Vagina (tissue), 2 donors: ENCODE results near the gene DNAJB8. TPM values are rescaled to one million over a fixed set of nuclear protein-coding genes. Genes with fewer than 3 reads are reported as not detected.
A peak's percentile ranks its signal among the peaks of the same experiment; 100 is the strongest.

Source experiments
- DNase-seq, 2 donors: peaks; one replicate each; pipeline ENCODE4 v3.0.0-alpha.2; 2017; ENCODE audit errors: extremely low spot score in 2 of 2
- H3K27ac ChIP-seq: fragments of 200-600 bp; sonication (generic); one replicate; pipeline ENCODE4 v1.5.1; 2019
- H3K27me3 ChIP-seq: fragments of 200-600 bp; sonication (generic); one replicate; pipeline ENCODE4 v1.5.1; 2019
- H3K36me3 ChIP-seq, 2 donors: fragments of 200-600 bp; sonication (generic); one replicate each; pipeline ENCODE4 v1.5.1; 2017 to 2019
- H3K4me1 ChIP-seq: fragments of 200-600 bp; sonication (generic); one replicate; pipeline ENCODE4 v1.5.1; 2019
- H3K4me3 ChIP-seq, 2 donors: fragments of 200-600 bp; sonication (generic); 1 replicate in 1 of 2; 2 replicates in 1 of 2; pipeline ENCODE4 v1.5.1; 2016 to 2019
- H3K9me3 ChIP-seq: fragments of 200-600 bp; sonication (generic); one replicate; pipeline ENCODE4 v1.5.1; 2019
- CTCF ChIP-seq, 3 experiments: fragments of 450-650 bp in 2 of 3; fragments of 200-600 bp in 1 of 3; sonication (generic) in 1 of 3; IDR thresholded peaks; one replicate each; pipeline ENCODE4 v1.5.1; 2017 to 2019; ENCODE audit warnings: antibody characterized with exemption in 3 of 3, mild to moderate bottlenecking in 2 of 3, moderate library complexity in 2 of 3
- POLR2A ChIP-seq, 2 donors: fragments of 450-650 bp; IDR thresholded peaks; one replicate each; pipeline ENCODE4 v1.6.1; 2017; ENCODE audit warnings: antibody characterized with exemption in 2 of 2, mild to moderate bottlenecking in 2 of 2, moderate library complexity in 2 of 2
- POLR2AphosphoS5 ChIP-seq, 2 donors: sonication (generic); formaldehyde crosslinking; IDR thresholded peaks; one replicate each; pipeline ENCODE4 v1.9.0; 2017; ENCODE audit warnings: antibody characterized with exemption in 2 of 2, mild to moderate bottlenecking in 2 of 2, low read depth in 1 of 2; ENCODE audit not compliant: insufficient read depth in 1 of 2
- intact Hi-C: fragments of 100-400 bp; cut with DNase I; formaldehyde crosslinking; loops from one replicate; pipeline ENCODE4 v1.15.1; 2023
- total RNA-seq: library from RNA; depleted of rRNA; stranded (reverse); fragments of >200 nt; gene quantifications from one replicate; pipeline ENCODE4 v1.2.3, GENCODE V29; 2016

The DNAJB8 gene
- total RNA-seq, 1 donor from 2014 or later: not detected

DNA sequence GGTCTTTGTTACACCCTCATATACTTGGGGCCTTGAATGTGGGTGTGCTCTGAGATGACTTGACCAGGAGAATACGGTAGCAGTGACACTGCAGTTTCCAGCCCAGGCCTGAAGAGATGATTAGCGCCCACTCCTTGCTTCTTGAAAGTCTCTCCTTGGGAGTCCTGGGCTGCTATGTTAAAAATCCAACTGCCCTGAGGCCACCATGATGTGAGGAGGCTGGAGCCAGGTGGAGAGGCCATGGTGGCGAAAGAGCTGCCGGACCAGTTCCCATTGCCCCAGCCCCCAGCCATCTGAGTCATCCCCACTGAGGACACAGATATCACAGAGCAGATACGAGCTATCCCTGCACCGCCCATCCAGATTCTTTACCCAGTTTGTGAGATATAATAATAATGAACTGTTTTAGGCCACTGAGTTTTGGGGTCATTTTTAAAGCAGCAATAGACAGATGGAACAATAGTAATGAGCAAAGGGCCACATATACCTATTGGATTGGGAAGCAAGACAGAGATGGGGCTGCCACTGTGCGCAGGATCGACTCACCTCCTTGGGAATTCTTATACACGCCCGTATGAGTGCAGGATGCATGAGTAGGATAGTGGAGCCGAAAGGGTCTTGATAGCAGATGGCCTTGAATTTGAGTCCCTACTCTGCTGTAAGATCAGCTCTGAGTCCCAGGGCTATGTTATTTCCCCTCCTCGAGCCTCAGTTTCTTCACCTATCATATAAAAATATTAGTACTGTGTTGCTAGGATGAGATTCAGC is 38.5 kb upstream of the DNAJB8 start:
- H3K36me3 ChIP-seq: no peaks in the 10 kb centered on the region
- no peaks in the 10 kb centered on the region for H3K27me3 ChIP-seq
- H3K9me3 ChIP-seq: no peaks in the 10 kb centered on the region
- no peak overlapping the region for H3K4me3 ChIP-seq
- DNase-seq: peak; percentile 69 to 91
- H3K27ac ChIP-seq: no peak overlapping the region
- TF ChIP-seq POLR2AphosphoS5 (IDR thresholded peaks at IDR 0.05; ENCODE audit: insufficient read depth in 1 of 2, low read depth in 1 of 2) (no peak), POLR2A (IDR thresholded peaks at IDR 0.05) (no peak), CTCF (IDR thresholded peaks at IDR 0.05) (no peak)
- H3K4me1 ChIP-seq: no peaks in the 10 kb centered on the region
- intact Hi-C loops: loop anchor here (5.0 kb wide), 1 partner anchor 88 kb away; no protein-coding TSS in a partner anchor

GRCh38 chr3:128504533-128504915 is 37.8 kb upstream of the DNAJB8 start:
- TF ChIP-seq POLR2A (IDR thresholded peaks at IDR 0.05) (no peak), POLR2AphosphoS5 (IDR thresholded peaks at IDR 0.05; ENCODE audit: insufficient read depth in 1 of 2, low read depth in 1 of 2) (no peak), CTCF (IDR thresholded peaks at IDR 0.05) (no peak)
- DNase-seq: peak; percentile 76 to 87
- no peaks in the 10 kb centered on the region for H3K9me3 ChIP-seq
- no peak overlapping the region for H3K27ac ChIP-seq
- no peak overlapping the region for H3K4me3 ChIP-seq
- H3K4me1 ChIP-seq: no peaks in the 10 kb centered on the region
- H3K27me3 ChIP-seq: no peaks in the 10 kb centered on the region
- H3K36me3 ChIP-seq: no peaks in the 10 kb centered on the region
- intact Hi-C loops: loop anchor here (5.0 kb wide), 1 partner anchor 87 kb away; no protein-coding TSS in a partner anchor

- DNase-seq: peak; percentile 77 to 79
- no peaks in the 10 kb centered on the region for H3K9me3 ChIP-seq
- intact Hi-C loops: loop anchor here (5.0 kb wide), 1 partner anchor 87 kb away; no protein-coding TSS in a partner anchor
- no peaks in the 10 kb centered on the region for H3K27me3 ChIP-seq
- no peaks in the 10 kb centered on the region for H3K36me3 ChIP-seq
- H3K27ac ChIP-seq: no peak overlapping the region
- TF ChIP-seq CTCF (IDR thresholded peaks at IDR 0.05) (no peak), POLR2A (IDR thresholded peaks at IDR 0.05) (no peak), POLR2AphosphoS5 (IDR thresholded peaks at IDR 0.05; ENCODE audit: insufficient read depth in 1 of 2, low read depth in 1 of 2) (no peak)
- H3K4me1 ChIP-seq: no peaks in the 10 kb centered on the region
- no peak overlapping the region for H3K4me3 ChIP-seq
These were observed 37.3 kb upstream of the DNAJB8 start for GRCh38 chr3:128503751-128504532.

- Histone ChIP-seq H3K9me3 (no peaks in the 10 kb centered on the region), H3K27ac (no peak overlapping the region), H3K4me1 (no peaks in the 10 kb centered on the region), H3K4me3 (no peak overlapping the region), H3K36me3 (no peaks in the 10 kb centered on the region), H3K27me3 (no peaks in the 10 kb centered on the region)
- intact Hi-C loops: loop anchor here (5.0 kb wide), 1 partner anchor 86 kb away; no protein-coding TSS in a partner anchor
- no peak for TF ChIP-seq POLR2AphosphoS5 (IDR thresholded peaks at IDR 0.05; ENCODE audit: insufficient read depth in 1 of 2, low read depth in 1 of 2)
- no peak for TF ChIP-seq CTCF (IDR thresholded peaks at IDR 0.05)
- no peak for TF ChIP-seq POLR2A (IDR thresholded peaks at IDR 0.05)
- DNase-seq: peak; percentile 74 to 81
These were observed 36.5 kb upstream of the DNAJB8 start for GRCh38 chr3:128503164-128503651.
